ENCODE results near the gene CIAO3. TPM values are rescaled to one million over a fixed set of nuclear protein-coding genes. Genes with fewer than 3 reads are reported as not detected.
"Not testable (repeated sequence)": the region's sequence is repeated elsewhere in the genome, so short reads cannot be mapped to it uniquely, and the experiment has no call there.

The CIAO3 gene
- total RNA-seq, 1 experiment from 2014 or later = 31.9 TPM

DNA sequence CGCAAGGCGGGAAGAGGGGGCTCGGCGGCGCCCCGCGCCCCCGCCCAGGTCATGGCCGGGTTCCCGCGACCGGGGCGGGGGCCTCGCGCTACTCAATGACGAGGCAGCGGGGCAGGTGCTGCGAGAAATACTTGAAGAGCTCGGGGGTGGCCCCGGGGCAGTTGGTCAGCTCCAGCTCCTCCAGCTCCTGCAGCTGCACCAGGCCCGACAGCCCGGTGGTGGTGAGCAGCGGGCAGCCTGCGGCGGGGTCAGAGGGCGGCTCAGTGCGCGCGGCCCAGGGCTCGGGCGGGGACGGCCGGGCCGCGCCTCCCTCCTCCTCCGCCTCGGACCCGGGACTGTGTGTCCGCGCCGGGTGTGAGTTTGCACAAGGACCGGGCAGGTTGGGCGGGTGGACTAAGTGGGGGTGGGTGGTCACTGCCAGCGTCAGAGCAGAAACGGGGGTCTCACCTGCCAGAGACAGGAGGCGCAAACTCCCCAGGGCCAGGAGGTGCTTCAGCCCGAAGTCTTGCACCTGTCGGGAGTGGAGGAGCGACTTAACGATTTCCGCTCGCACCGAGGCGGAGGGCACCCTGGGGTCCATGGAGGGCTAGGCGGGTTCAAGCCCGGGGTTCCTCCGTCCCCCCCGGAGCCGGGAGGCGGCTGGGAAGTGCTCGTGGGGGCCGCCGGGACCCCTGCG lies 46.5 kb downstream of the CIAO3 start:
- DNase-seq (ENCODE audit: low read depth) = no peak

DNA sequence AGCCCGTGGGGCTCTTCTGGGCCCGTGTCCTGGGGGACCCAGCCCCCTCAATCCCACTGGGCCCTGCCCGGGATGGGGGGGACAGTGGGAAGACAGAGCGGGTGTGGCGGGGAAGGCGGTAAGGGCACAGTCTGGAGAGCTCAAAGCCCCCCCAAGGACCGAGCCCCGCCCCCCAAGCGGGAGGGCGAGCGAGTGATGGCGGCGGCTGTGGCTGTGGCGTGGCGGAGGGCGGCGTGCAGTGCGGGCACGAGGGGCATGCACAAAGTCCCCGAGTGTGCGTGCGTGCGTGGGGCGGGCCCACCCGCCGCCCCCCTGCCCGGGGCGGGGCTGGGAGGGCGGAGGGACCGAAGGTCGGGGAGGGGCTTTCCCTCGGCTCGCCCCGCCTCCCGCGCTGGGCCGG lies 47.0 kb downstream of the CIAO3 start:
- no peak for DNase-seq (ENCODE audit: low read depth)

DNA sequence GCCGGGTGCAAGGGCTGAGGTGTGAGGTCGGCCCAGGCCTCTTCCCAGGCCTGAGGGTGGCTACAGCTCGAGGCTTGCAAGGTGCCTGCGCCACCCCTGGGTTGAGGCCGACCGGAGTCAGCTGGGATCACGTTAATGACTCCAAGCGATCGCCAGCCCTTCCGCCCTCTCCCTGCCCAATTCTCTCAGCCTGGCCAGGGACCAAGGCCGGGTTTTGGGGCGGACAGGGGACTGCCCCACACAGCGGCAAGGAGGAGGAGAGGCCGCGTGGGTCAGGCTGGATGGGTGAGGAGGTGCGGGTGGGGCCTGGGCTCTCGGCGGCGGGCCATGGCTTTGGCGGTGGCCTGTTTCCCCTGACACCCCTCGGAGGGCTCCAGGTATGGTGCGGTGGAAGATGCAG lies 47.4 kb downstream of the CIAO3 start:
- DNase-seq (ENCODE audit: low read depth) = no peak

DNA sequence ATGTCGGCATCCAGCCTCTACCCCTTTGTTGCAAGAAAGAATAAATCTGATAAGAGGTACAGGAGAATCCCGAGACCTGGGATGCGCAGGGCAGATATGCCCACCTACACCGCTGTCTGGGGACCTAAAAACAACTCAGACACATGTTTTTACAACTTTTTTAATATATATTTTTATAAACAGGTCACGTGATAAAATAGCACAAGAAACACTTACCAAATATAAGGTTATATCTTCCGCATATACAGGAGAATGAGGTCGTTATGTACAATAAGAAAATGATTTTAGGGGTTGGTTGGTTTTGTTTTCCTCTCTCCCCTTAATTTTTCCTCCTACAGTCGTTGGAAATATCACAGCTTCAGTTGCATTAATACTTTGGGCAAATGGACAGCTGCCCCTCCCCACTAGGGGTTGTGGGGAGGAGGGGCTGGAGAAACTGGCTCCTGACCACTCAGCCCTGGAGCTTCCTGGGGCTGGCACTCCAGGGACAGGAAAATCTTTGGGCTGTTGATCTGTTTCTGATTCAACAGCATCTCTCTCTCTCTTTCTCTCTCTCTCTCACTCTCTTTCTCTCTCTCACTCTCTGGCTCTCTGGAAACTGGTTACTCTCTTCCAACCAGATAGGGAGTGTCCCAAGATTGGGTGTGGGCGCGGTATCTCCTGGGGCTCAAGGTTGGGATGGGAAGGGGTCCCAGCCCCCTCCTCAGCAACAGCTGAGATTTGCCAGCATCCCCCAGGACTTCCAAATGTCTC lies 48.3 kb downstream of the CIAO3 start:
- no peak for DNase-seq (ENCODE audit: low read depth)

DNA sequence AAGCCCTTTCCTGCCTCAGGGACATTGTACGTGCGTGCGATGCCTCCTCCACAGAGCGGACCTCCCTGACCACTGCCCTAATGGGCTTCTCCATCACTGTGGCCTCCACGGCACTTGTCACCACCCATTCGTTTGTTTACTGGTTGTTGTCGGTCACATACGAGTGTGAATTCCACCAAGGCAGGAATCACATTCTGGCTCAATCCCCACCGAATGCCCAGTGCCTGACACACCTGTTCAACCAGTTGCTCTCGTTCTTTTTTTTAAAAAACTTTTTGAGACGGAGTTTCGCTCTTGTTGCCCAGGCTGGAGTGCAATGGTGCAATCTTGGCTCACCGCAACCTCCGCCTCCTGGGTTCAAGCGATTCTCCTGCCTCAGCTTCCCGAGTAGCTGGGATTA lies 49.6 kb downstream of the CIAO3 start:
- DNase-seq (ENCODE audit: low read depth) = not testable (repeated sequence)

DNA sequence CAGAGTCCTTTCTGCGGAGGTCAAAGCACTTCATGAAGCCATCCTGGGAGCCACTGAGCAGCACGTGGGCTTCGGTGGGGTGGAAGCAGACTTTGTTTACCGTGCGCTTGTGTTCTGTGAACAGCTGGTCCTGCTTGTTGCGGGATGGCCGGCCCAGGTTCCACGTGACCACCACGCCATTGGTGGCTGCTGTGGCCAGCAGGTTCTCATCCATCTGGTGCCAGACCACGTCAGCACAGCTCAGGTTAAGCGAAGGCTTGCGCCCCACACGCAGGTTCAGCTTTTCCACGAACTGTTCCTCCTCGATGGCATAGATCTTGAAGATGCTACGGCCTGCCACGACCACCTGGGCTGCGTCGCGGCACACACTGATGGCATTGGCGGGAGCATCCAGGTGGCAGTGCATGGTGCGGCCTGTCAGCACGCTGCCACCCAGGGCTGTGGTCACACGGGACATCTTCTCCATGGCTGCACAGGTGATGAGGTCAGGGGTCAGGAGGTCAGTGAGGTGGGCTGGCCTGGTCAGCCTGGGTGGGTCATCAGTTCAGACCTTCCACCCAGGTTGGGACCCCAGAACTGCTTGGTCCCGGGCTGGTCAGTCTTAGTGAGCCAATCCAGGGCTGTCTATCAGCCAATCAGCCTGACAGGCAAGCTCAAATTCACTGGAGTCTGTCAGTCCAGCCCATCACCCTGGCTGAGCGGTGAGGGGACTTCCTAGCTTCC lies 51.5 kb downstream of the CIAO3 start:
- DNase-seq (ENCODE audit: low read depth) = no peak

DNA sequence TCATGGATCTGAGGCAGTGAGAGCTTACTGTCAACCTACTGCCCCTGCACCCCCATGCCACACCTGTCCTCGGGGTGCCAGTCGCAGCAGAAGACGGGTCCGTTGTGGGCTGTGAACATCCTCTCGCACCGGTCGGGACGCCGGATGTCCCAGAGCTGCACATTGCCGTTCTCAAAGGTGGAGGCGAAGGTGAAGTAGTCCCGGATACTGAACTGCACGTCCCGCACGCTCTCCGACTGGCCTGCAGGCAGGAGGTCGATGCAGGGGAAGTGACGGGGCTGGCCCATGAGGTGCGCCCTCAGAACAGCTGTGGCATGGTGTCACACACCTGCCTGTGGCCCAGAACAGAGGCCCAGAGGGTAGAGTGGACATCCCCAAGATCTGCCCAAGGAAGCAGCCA lies 53.3 kb downstream of the CIAO3 start:
- no peak for DNase-seq (ENCODE audit: low read depth)

DNA sequence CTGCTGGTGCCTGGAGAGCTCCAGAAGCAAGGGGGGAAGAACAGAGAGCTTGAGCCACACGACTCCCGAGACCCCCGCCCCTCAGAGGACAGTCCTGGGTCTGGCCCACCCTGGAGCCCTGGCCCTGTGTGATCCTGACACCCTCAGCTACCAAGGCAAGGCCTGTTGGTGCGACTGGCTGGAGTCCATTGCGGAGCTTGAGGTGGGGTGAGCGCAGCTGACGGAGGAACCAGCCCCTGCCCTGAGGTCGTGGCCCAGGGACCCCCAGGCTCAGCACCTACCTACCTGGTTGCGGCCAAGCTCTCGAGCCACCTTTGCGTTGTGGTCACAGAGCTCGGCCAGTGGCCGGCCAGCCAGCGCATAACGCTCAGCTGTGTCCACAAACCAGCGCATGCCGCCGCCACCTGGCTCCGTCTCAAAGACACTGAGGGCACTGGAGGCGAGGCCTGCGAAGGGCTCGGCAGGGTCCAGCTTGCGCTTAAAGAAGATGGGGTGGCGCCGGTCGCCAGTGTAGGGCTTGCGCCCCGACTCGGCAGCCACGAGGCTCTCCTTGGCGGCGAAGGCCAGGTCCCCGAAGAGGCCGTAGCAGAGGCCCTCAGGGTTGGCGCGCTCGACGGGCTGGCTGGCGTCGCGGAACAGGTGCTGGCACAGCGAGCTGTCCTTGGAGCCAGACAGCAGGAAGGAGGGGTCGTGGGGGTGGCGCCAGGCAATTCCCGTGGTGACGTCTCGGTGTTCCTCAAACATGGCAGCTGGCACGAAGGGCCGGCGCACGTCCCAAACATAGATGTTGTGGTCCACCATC lies 54.1 kb downstream of the CIAO3 start:
- no peak for DNase-seq (ENCODE audit: low read depth)

DNA sequence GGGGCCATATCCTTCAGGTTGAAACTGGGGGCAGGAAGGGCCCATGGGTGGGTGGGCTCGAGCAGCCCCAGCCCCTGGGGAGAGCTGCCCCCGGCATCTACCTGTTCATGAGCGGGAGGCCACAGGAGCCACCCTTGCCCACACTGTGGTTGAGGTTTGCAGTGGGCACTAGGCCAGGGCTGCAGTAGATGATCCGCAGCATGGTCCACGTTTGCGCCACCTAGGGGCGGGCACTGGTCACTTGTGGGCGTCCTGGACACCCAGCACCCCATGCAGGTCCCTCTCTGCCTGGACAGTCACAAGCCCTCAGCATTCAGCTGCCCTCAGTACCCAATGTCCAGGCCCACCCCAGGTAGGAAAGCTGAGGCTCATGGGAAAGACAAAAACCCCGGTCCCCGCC lies 54.8 kb downstream of the CIAO3 start:
- DNase-seq (ENCODE audit: low read depth) = peak; percentile 36

DNA sequence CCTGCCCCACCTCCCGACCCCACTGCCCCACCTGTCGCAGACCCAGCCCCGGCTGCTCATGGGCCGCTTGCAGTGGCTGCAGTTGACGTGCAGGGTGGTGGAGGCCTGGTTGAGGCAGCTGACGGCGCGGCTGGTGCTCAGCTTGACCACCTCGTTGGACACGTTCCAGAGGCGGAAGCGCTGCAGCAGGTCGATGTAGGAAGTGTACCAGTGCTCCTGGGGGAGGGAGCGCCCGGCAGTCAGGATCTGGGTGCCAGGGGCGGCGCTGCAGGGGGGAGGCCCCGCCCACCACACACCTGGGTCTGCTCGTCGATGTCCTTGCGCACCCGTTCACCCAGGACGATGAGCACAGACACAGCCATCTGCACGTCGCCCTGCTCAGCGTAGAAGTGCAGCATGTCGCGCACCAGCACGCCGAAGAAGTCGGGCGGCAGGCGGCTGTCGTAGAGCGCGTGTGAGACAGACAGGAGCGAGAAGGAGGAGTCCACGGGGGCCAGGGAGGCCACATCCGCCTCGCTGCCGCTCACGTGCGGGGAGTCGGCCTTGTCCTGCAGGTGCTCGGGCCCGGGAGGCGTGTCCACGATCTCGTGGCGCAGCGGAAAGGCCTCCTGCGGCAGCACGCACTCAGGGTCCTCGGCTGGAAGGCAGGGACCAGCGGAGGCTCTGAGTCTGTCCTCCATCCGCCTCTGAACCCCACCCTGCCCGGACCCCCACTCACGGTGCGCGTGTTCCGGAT lies 55.7 kb downstream of the CIAO3 start:
- no peak for DNase-seq (ENCODE audit: low read depth)

DNA sequence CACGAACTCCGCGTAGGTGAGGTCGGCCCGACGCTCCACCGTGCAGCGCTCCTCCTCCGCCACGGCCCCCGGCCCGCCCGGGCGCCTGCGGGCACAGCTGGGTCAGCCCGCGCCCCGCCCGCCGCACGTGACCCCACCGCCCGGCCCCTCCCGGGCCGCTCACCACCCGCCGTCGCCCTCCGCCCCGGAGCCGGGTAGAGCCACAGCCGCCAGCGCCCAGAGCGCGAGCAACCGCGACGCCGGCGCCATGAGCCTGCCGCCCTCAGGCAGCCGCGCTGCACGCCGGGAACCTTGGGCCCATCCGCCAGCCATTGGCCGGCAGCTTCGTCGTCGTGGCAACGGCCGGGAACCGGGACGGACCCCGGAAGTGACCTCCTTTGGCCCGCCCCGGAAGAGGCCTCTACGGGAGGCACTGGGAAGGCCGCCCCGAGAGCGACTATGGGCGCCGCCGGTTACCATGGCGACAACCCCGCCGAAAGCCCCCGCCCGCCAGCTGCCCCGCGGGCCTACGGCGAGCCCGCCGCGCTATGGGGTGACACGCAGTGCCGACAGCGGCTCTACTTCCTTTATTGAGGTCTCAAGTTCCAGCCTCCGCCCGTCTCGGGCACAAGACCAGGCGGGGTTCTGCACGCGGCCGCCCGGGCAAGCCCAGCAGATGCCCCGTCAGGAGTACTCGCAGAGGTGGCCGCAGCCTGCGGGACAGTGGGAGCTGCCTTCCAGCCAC lies 56.6 kb downstream of the CIAO3 start, which contains the start of gene JMJD8:
Gene JMJD8 (minus strand): TSS at position 264 of the 724 bp plus-strand sequence. CDS start 15 bp downstream, at position 249.
- DNase-seq (ENCODE audit: low read depth) = peak; percentile 93

DNA sequence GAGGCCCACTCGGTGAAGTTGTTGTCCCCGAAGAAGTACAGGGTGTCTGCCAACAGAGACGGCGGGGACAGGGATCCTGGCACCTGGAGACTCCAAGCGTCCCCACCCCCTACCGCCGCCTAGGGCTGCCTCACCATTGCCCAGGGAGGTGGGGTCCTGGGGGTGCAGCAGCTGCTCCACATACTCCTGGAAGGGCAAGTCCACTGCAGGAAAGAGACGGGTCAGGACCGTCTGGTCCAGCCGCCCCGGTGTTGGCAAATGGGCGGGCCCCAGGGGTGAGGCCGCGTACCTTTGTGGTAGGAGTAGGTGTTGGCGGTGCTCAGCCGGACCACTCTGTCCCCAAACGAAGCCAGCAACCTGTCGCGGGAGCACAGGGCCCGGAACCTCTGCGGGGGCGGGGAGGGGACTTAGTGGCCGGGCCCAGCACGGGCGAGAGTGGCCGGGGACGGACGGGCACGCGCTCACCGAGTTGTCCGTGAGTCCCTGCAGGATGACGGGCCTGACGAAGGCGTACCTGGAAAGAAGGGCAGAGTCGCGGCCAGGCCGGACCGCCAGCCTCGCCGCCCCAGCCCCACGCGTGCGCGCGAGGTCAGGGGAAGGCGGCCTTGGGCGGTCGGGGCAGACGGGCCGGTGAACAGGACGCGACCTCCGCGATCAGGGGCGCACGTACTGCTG lies 57.3 kb downstream of the CIAO3 start:
- no peak for DNase-seq (ENCODE audit: low read depth)

DNA sequence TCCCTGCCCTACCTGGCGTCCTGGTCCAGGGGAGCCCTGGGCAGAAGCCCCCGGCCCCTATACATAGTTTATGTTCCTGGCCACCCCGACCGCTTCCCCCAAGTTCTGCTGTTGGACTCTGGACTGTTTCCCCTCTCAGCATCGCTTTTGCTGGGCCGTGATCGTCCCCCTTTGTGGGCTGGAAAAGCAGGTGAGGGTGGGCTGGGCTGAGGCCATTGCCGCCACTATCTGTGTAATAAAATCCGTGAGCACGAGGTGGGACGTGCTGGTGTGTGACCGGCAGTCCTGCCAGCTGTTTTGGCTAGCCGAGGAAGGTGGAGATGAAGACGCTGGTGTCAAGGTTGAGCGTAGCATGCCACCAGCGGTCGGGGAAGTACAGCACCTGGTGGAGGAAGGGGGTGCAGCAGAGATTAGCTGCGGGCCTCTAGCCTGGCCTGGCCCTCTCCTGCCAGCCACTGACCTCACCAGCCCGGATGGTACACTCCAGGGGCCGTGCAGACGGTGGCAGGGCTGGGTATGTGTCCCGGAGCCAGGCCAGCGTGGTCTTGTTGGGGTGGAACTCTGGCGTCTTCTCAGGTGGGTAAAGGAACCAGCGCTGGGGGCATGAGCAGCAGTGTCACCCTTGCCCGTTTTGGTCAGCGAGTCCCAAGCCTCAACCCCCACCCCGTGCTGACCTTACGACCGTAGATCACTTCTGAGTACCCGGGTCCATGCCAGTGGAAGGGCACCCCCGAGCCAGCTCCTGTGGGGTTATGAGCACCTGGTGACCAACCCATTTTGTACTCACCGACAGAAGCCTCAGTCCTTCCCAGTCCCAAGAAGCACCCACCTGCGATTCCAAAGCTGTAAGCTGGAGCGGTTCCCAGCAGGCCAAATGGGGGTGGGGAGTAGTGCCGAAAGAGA lies 58.1 kb downstream of the CIAO3 start:
- no peak for DNase-seq (ENCODE audit: low read depth)

DNA sequence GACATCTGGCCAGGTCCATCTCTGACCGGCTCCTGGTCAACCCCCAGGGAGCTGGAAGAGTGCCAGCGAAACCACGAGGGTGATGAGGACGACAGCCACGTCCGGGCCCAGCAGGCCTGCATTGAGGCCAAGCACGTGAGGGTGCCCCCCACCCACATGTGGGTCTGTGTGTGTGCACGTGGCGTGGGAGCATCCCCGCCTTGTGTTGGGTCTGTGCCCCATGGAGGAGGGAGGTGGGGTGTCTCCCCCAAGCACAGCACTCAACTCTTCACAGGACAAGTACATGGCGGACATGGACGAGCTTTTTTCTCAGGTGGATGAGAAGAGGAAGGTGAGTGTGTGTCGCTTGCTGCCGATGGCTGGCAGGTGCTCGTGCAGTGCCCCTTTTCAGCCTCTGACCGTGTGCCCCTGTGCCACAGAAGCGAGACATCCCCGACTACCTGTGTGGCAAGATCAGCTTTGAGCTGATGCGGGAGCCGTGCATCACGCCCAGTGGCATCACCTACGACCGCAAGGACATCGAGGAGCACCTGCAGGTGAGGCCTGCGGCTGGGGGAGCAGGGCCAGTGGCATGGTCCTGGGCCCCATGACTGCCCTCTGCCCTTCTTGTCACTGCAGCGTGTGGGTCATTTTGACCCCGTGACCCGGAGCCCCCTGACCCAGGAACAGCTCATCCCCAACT lies 58.9 kb downstream of the CIAO3 start:
- peak; percentile 65 for DNase-seq (ENCODE audit: low read depth)

DNA sequence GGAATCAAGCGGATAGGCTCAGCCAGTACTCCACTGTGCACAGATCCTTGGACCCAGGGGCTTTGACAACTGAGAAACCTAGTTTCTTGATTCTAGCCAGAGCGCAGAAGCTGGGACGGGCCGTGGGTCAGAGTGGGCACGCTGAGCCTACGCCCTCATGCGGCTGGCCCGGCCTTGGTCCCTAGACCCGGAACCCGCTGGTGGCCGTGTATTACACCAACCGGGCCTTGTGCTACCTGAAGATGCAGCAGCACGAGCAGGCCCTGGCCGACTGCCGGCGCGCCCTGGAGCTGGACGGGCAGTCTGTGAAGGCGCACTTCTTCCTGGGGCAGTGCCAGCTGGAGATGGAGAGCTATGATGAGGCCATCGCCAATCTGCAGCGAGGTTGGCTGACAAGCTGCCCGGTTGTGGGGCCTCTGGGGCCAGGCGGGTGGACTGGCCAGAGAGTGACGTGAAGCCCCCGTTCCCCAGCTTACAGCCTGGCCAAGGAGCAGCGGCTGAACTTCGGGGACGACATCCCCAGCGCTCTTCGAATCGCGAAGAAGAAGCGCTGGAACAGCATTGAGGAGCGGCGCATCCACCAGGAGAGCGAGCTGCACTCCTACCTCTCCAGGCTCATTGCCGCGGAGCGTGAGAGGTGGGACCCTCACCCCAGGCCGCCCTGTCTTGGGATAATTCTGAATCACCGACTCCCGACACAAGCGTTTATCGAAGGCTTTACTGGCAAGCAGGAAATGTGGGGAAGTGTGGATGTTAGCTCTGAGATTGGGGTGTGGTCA lies 59.6 kb downstream of the CIAO3 start:
- DNase-seq (ENCODE audit: low read depth) = peak; percentile 48

DNA sequence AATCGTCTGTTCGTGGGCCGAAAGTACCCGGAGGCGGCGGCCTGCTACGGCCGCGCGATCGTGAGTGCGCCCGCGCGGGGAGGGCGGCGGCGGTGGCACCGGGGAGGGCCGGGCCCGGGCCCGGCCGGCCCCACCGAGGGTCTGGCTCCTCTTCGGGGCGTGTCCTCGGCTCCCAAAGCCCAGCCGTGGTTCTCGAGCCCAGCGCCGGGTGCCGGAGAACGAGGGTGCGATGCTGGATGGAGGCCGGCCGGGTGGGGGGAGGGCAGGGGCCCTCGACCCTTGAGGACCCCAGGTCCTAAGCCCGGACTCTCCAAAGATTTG lies 60.2 kb downstream of the CIAO3 start:
- no peak for DNase-seq (ENCODE audit: low read depth)

All from LHCN-M2 (cell line).